Measurements from ENCODE around the gene MPC1. TPM values are rescaled to one million over a fixed set of nuclear protein-coding genes. Genes with fewer than 3 reads are reported as not detected.

Gene MPC1
- total and polyA plus RNA-seq, 8 donors = 36.5 to 56.7 (median 42.8) TPM

DNA sequence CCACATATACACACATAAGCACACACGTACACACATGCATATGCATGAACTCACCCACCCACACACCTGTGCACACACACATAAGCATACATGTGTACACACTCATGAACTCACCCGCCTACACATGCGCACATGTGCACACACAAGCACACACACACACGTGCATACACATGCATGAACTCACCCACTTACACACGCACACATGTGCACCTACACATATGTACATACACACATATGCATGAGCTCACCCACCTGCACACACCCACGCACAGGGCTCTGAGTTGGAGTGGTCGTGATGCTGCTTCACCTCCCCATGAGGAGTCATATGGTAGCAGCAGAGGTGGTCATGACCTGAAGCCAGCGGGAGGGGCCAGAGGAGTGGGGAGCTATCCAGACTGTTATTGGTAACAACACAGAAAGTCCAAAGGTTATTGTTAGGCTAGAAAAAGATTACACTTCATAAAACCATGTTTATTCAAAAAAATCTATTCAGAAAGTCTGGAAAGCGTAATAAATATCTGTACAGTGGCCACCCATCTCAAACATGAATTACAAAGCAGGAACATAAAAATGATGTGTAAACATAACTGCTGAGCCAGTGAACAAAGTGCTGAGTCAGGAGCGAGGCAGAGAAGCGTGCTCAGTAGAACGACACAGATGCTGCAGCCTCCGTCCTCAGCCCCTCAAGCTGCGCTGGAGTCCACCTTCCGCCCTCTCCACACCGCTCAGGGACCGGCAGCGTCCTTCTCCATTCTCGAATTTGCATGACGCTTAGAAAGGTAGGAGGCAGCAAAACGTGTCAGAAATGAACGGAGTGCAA, 26.4 kb upstream of the MPC1 start:
- Histone ChIP-seq H3K27me3 (no peaks in the 10 kb centered on the region), H3K4me3 (no peak overlapping the region), H3K27ac (no peak overlapping the region), H3K9me3 (no peaks in the 10 kb centered on the region), H3K4me1 (no peaks in the 10 kb centered on the region), H3K36me3 (peaks cover 0 to 57% of the 10 kb centered on the region in 2 donors)
- intact Hi-C loops (cut with DNase I) = loop anchor here in 1 of 2 donors (10.0 kb wide), 1 partner anchor 94 kb away; no protein-coding TSS in a partner anchor
- no peak for ATAC-seq
- DNase-seq = peak in 1 of 4 donors; percentile 13
- TF ChIP-seq, protein P1, sequence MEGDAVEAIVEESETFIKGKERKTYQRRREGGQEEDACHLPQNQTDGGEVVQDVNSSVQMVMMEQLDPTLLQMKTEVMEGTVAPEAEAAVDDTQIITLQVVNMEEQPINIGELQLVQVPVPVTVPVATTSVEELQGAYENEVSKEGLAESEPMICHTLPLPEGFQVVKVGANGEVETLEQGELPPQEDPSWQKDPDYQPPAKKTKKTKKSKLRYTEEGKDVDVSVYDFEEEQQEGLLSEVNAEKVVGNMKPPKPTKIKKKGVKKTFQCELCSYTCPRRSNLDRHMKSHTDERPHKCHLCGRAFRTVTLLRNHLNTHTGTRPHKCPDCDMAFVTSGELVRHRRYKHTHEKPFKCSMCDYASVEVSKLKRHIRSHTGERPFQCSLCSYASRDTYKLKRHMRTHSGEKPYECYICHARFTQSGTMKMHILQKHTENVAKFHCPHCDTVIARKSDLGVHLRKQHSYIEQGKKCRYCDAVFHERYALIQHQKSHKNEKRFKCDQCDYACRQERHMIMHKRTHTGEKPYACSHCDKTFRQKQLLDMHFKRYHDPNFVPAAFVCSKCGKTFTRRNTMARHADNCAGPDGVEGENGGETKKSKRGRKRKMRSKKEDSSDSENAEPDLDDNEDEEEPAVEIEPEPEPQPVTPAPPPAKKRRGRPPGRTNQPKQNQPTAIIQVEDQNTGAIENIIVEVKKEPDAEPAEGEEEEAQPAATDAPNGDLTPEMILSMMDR (IDR thresholded peaks at IDR 0.05) = no peak

DNA sequence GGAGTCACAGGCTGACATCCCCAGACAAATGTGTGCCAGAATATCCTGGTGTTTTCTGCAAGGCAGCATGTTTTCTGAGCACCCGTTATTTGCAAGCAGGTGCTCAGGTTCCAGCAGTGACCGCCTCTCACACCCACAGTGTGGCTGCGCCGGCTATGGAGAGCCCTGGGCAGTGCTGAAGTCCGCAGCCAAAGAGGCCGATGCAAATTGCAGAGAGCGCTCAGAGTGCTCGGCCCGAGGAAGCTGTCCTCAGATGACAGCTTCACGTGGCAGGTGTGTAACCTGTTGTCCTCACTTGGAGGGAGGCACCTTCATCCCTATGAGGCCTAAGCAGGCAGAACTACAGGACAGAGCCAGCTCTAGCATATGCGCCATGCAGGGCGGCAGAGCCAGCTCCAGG, 23.5 kb upstream of the MPC1 start:
- H3K9me3 ChIP-seq = no peaks in the 10 kb centered on the region
- TF ChIP-seq, protein P1 (IDR thresholded peaks at IDR 0.05) = no peak
- H3K4me3 ChIP-seq = no peak overlapping the region
- peaks cover 0 to 27% of the 10 kb centered on the region in 2 donors for H3K36me3 ChIP-seq
- DNase-seq (no peak), ATAC-seq (no peak)
- H3K27me3 ChIP-seq = no peaks in the 10 kb centered on the region
- H3K4me1 ChIP-seq = no peaks in the 10 kb centered on the region
- no peak overlapping the region for H3K27ac ChIP-seq
- intact Hi-C loops (cut with DNase I) = loop anchor here in 1 of 2 donors (10.0 kb wide), 1 partner anchor 91 kb away; no protein-coding TSS in a partner anchor

GRCh38 chr6:166405386-166405785, 22.6 kb upstream of the MPC1 start:
- Histone ChIP-seq H3K4me1 (no peaks in the 10 kb centered on the region), H3K27ac (no peak overlapping the region), H3K4me3 (no peak overlapping the region), H3K27me3 (no peaks in the 10 kb centered on the region), H3K9me3 (no peaks in the 10 kb centered on the region), H3K36me3 (peaks cover 0 to 19% of the 10 kb centered on the region in 2 donors)
- ATAC-seq = no peak
- intact Hi-C loops (cut with DNase I) = loop anchor here in 1 of 2 donors (10.0 kb wide), 1 partner anchor 91 kb away; no protein-coding TSS in a partner anchor
- DNase-seq = no peak
- TF ChIP-seq, protein P1 (IDR thresholded peaks at IDR 0.05) = no peak

GRCh38 chr6:166402582-166403277, 20.0 kb upstream of the MPC1 start:
- intact Hi-C loops (cut with DNase I) = loop anchor here in 1 of 2 donors (10.0 kb wide), 1 partner anchor 88 kb away; no protein-coding TSS in a partner anchor
- TF ChIP-seq, protein P1 (IDR thresholded peaks at IDR 0.05) = no peak
- no peak overlapping the region for H3K27ac ChIP-seq
- no peaks in the 10 kb centered on the region for H3K9me3 ChIP-seq
- no peaks in the 10 kb centered on the region for H3K36me3 ChIP-seq
- no peak for ATAC-seq
- DNase-seq = no peak
- no peak overlapping the region for H3K4me3 ChIP-seq
- H3K27me3 ChIP-seq = no peaks in the 10 kb centered on the region
- H3K4me1 ChIP-seq = no peaks in the 10 kb centered on the region

All from left lung (tissue), 10 donors.